HG03064 (cell line): Measurements from ENCODE around the gene ATP13A3.

Experiments
- ATAC-seq: cut with Tn5 transposase; IDR thresholded peaks from one replicate; pipeline ENCODE4 v1.9.1; 2021; ENCODE audit warnings: low read depth; ENCODE audit not compliant: unreplicated experiment

Gene ATP13A3

GRCh38 chr3:194476784-194477183, 10.0 kb downstream of the ATP13A3 start:
- no peak for ATAC-seq

- no peak for ATAC-seq
These were observed 10.8 kb downstream of the ATP13A3 start for GRCh38 chr3:194475978-194476377.

- ATAC-seq = no peak
These were observed 11.5 kb downstream of the ATP13A3 start for GRCh38 chr3:194475138-194475932.

- no peak for ATAC-seq
These were observed 12.1 kb downstream of the ATP13A3 start for GRCh38 chr3:194474675-194475074.

- ATAC-seq = peak; percentile 67
These were observed 14.4 kb downstream of the ATP13A3 start for GRCh38 chr3:194472290-194472920.

- no peak for ATAC-seq
These were observed 14.9 kb downstream of the ATP13A3 start for GRCh38 chr3:194471863-194472262.

GRCh38 chr3:194470615-194471014, 16.2 kb downstream of the ATP13A3 start:
- ATAC-seq = no peak

- no peak for ATAC-seq
These were observed 16.8 kb downstream of the ATP13A3 start for GRCh38 chr3:194469977-194470376.

- ATAC-seq = no peak
These were observed 18.7 kb downstream of the ATP13A3 start for GRCh38 chr3:194468086-194468485.

- ATAC-seq = no peak
These were observed 19.9 kb downstream of the ATP13A3 start for GRCh38 chr3:194466761-194467356.

- no peak for ATAC-seq
These were observed 20.8 kb downstream of the ATP13A3 start for GRCh38 chr3:194465920-194466570.

- no peak for ATAC-seq
These were observed 21.6 kb downstream of the ATP13A3 start for GRCh38 chr3:194465246-194465645.

- no peak for ATAC-seq
These were observed 22.1 kb downstream of the ATP13A3 start for GRCh38 chr3:194464692-194465091.

- ATAC-seq = no peak
These were observed 23.9 kb downstream of the ATP13A3 start for GRCh38 chr3:194462936-194463335.

GRCh38 chr3:194460566-194460965, 26.2 kb downstream of the ATP13A3 start:
- no peak for ATAC-seq

- no peak for ATAC-seq
These were observed 28.7 kb downstream of the ATP13A3 start for GRCh38 chr3:194458131-194458530.

GRCh38 chr3:194455481-194455880, 31.3 kb downstream of the ATP13A3 start:
- no peak for ATAC-seq

- ATAC-seq = no peak
These were observed 36.5 kb downstream of the ATP13A3 start for GRCh38 chr3:194450341-194450740.

- ATAC-seq = no peak
These were observed 36.9 kb downstream of the ATP13A3 start for GRCh38 chr3:194449913-194450312.

- ATAC-seq = no peak
These were observed 39.1 kb downstream of the ATP13A3 start for GRCh38 chr3:194447657-194448056.

GRCh38 chr3:194447161-194447560, 39.6 kb downstream of the ATP13A3 start:
- ATAC-seq = no peak
